Stimulated activated CD8-positive, alpha-beta memory T cell treated with anti-CD3 and anti-CD28 coated beads, Interleukin-4, amount 100 ng/mL, for 24 hours (primary cell): ENCODE measurements around the gene DYSF.

Experiments used
- DNase-seq: peaks from one replicate; pipeline ENCODE4 v3.0.0-alpha.2; 2020; ENCODE audit warnings: low read depth

Gene DYSF

DNA sequence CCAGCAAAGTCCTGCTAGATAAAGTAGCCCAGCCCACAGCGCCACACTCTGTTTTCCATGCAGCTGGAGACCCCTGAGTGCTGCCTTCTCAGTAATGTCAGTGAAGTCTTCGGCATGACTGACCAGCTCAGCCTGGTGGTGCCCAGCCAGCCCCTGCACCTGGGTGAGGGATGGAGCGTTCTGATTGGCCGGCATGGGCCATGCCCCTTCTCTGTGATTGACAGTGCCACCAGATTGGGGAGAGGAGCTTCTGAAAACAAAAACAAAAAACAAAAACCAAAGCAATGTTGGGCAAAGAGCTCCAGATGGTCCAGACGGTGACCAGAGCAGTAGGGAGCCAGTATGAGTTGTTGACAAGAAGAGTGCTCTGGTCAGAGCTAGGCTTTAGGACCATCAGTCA lies 122.6 kb downstream of the DYSF start:
- DNase-seq, result no peak

- no peak for DNase-seq
Observed at GRCh38 chr2:71576541-71576940, 123.2 kb downstream of the DYSF start.

GRCh38 chr2:71577209-71577608 lies 123.8 kb downstream of the DYSF start:
- no peak for DNase-seq

DNA sequence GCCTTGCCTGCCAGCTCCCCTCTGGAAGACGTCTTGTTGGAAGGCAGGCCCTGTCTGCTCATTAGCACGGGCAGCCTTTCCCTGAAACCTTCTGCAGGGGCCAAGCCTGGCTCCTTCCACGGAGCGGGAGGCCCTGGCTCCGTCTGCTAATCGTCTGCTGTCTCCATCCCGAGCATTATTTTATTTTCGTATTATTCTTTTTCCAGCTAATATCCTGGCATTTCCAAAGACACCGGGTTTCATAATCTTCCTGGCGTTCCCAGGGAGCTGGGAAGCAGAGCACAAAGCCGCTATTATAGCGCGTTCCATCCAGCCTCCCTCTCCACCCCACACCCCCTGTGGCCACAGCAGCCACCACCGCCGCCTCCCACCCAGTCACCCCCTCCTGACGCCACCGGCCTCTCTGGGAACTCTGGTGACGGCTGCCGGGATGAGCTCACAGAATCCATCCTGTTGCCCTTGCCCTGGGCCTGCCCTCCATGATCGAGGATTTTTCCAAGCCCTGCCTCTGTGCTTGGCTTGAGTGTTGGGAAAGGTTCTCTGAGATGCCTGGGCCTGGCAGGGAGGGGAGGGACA lies 125.5 kb downstream of the DYSF start:
- DNase-seq, result no peak

DNA sequence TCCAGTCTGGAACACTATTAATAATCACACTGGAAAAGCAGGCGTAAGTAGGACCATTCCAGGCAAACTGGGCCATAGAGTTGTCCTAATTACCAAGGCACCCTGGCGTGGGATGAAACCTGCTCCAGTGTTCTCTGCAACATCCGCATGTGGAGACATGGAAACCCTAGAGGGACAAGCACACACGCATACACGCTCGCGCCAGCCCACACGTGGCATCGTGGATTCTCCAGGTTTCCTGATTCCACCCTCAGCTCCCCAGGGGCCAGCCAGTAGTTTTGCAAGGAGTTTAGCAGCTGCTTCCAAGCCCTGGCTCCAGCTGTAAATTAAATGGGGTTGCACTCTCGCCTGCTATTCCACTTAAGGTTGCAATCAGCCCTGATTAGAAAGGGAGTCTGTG lies 127.7 kb downstream of the DYSF start:
- no peak for DNase-seq

DNA sequence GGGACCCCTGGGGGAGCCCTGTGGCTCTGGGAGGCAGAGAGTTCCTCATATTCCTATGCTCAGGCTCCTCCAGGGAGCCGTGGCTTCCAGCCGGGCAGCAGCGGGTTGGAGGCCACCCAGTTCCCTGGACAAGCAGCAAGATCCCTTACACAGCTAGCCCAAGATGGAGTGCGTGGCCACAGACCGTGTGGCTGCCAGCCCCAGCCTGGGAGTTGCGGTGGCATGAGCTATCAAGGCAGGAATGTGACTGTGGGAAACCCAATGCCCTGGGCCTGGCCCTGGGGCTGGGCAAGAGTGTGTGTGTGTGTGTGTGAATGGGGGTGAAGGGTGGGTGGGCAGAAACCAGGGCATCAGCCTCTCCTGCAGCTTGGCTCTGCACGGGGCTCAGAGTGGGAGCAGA lies 130.5 kb downstream of the DYSF start:
- no peak for DNase-seq

GRCh38 chr2:71586471-71586870 lies 133.1 kb downstream of the DYSF start:
- no peak for DNase-seq

- no peak for DNase-seq
Observed at GRCh38 chr2:71587509-71588073, 134.2 kb downstream of the DYSF start.

- no peak for DNase-seq
Observed at GRCh38 chr2:71588497-71589170, 135.3 kb downstream of the DYSF start.

DNA sequence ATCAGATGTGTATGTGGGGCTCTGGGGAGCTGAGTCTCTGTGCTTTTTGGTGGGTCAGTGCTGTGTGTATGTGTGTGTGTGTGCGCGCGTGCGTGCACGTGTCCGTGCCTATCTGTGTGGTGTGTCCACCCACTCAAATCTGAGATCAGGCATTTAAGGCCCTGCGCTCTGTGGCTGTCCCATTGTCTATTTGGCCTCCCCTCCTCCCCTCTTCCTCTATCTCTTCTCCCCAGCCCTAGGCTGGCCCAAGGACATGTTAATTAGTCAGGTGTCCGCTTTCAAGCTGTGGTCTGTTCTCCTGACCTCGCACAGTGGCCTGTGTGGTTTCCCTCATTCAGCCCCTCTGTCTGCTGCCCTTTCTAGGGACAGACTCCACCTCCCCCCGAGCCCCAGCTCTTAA lies 136.4 kb downstream of the DYSF start:
- no peak for DNase-seq

- DNase-seq, result no peak
Observed at GRCh38 chr2:71591044-71591443, 137.7 kb downstream of the DYSF start.

DNA sequence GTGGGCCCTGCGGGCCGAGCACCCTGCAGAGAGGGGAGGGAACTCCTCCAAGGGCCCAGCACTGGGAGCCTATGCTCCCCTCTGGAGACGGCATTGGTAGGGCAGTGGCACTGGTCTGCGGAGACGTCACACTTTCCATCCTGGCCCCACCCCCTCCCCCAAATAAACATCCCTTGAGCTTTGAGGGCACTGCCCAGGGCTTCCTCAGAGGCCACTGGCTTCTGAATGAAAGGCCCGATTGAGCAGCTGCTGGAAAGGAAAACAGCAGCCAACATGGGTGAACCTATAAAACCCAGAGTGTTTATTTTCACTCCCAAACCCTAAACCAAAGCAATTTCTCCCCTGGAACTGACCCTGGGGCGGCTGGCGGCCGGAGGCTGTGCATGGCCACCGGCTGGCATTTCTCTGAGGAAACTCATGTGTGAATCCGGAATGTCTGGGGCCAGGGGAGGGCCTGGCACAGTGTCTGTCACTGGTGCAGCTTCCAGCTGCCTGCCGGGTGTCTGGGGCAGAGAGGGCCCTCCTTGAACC lies 138.9 kb downstream of the DYSF start:
- DNase-seq, result no peak

DNA sequence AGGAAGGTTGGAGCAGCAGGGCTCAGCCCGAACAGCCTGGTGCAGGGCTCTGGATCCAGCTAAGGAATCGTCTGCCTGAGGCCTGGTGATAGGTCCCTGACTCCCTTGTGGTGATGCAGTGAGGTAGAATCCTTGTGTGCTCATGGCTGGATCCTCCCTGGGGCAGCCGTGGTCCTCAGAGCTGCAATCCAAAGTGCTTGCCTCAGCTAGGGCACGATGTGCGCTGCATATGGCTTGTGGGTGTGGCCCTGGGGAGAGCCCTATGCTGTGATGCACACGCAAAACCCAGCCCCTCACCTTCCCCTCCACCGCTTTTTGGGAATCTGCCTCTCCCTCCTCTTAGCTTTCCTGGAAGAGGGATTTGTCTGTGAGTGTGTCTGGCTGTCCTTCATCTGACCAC lies 142.2 kb downstream of the DYSF start:
- no peak for DNase-seq

DNA sequence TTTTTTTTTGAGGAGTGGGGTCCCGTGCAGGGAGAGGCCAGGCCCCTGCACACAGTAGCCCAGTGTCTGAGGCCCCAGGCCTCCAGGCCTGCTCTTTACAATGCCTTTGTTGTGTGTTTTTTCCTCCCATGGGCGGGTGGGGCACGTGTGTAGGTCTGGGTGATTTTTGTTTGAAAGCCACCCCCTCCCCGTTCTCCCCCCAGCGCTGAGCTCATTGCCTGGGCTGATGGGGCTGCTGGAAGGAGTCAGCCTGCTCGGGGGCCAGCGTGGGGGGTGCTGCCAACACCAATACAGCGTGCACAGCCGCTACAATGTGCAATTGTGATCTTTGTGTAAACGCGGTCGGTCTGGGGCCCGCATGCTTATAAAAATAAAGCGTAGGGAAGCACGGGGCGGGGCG lies 142.7 kb downstream of the DYSF start:
- DNase-seq, result no peak

DNA sequence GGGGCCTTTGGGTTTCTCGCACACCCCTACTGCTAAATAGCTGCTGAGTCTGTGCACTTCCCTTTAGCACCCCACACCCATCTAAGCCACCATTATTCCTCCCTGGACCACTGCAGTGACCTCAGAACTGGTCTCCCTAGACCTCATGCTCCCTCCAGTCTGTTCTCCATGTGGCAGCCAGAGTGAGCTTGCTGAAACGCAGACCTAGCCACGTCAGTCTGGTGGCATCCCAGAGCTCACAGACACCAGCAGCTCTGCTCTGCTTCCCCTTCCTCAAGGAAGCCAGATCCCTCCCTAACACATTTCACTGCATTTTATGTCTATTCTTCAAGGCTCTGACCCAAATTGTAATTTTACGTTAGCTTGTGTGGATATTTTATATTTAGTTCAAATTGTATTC lies 144.4 kb downstream of the DYSF start:
- no peak for DNase-seq

DNA sequence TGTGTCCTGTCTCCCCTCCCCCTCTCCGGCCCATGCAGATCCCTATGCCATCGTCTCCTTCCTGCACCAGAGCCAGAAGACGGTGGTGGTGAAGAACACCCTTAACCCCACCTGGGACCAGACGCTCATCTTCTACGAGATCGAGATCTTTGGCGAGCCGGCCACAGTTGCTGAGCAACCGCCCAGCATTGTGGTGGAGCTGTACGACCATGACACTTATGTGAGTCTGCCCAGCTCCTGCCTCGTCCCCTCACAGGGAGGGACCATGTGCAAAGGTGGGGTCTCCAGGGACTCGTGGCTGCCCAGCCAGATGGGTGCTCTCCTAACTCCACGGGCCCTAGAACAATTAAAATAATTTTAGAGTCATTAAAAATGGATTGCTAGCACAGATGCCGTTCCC lies 145.2 kb downstream of the DYSF start:
- no peak for DNase-seq

GRCh38 chr2:71599038-71599437 lies 145.7 kb downstream of the DYSF start:
- no peak for DNase-seq

- no peak for DNase-seq
Observed at GRCh38 chr2:71599646-71600236, 146.4 kb downstream of the DYSF start.

GRCh38 chr2:71600555-71600954 lies 147.2 kb downstream of the DYSF start:
- DNase-seq, result no peak

DNA sequence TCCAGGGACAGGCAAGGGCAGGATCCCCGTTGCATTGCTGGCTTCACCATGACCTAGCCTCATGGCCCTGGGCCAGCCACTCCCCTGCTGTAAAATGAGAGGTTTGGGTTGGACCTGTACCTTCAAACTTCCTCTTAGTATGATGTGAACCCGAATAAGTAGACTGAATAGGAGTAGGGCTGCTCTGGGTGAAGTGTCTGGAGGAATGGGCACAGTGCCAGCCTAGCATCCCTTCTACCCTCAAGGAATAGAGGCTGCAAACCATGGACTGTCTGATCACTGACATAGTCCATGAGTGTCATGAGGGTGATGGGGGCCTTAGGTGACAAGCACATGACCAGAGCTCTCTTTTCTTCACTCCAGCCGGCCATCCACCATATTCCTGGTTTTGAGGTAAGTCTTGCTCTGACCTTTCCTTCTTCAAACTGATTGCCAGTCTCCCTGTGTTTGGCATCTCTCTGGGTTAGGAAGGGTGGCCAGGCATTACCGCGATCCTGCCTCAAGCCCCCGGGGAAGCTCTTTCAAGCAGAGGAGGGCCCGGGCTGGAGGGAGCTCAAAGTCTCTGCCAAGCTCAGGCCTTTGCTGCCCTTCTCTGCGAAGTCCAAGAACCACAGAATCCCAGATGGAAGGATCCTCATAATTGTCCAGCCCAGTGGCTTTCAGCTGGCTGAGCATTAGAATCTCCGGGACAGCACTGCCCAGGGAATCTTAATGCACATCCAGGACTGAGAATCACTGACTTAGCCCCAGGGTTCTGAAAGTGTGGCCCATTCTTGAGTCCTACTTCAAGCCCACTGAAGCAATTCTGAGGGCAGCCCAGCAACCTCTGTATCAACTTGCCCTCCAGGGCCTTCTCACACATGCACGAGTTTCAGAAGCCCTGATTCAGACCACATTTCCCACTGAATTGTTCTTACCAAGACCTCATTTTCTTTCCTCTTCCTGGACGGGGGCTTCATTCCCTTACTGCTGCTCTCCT lies 148.1 kb downstream of the DYSF start:
- DNase-seq, result no peak

DNA sequence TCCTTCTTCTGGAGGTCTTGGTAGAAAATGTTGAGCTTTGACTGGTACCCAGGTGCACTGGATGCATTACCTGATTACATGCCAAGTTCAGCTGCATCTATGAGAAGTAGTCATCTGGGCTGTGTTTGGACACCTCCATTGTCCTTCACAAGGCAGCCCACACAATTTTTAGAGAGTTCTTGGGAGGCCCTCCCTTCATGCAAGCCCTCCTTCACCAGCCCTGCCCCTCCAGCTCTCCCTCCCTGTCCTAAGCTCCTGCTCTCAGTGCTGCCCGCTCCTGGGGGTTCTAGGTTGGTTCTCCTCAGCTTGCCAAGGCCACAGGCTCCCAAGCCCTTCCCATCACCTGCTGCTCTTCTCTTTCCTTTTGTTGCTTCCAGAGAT lies 148.7 kb downstream of the DYSF start:
- no peak for DNase-seq

DNA sequence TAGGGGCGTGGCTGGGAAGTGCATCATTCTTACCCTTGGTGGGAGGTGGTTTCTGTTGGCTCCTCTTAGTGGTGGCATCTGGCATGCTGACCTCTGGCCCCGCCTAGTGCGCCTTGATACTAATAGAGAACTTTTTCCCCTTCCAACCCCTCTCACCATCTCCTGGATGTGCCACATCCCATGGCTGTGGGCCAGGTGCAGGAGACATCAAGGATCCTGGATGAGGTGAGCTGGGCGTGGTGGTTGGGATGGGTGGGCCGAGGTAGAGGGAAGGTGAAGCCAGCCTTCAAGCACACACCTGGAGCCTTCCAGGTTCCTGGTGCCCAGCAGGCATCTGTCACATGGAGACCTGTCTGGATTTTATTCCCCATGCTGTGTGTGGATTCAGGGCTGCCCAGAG lies 149.2 kb downstream of the DYSF start:
- DNase-seq, result no peak
